ENCODE measurements around the gene ATP1A3. TPM values are rescaled to one million over a fixed set of nuclear protein-coding genes. Genes with fewer than 3 reads are reported as not detected.

ATP1A3 gene
- total RNA-seq, 1 donor from 2014 or later: 375 TPM

DNA sequence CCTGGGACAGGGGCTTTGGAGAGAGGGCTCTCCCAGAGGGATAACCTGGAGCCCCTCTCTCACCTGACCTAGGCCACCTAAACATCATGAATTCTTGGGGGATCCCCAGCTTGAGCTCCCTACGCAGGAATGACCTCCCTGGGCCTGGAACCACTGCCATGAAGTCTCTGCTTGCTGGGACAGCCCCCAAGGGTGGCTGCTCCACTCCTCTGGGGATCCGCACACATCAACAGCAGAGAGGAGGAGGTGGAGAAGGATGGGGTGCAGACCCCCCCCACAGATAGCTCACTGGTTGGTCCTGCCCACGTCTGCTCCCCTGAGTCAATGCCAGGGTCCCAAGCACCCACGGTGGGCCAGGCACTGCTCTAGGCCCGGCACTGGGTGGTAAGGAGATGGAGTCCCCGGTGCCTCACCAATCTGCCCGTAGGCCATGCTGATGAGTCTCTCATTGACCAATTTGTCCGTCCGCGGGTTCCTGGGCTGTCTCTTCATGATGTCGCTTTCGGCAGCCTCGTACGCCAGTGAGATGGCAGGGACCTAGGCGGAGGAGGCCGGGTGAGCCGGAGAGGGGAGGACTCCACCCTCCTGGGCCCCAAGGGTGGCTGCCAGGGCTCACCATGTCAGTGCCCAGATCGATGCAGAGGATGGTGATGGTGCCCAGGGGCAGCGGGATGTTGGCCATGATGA lies 24.1 kb downstream of the ATP1A3 start:
- intact Hi-C loops (cut with micrococcal nuclease): no loop called here
- TF ChIP-seq, protein P1, sequence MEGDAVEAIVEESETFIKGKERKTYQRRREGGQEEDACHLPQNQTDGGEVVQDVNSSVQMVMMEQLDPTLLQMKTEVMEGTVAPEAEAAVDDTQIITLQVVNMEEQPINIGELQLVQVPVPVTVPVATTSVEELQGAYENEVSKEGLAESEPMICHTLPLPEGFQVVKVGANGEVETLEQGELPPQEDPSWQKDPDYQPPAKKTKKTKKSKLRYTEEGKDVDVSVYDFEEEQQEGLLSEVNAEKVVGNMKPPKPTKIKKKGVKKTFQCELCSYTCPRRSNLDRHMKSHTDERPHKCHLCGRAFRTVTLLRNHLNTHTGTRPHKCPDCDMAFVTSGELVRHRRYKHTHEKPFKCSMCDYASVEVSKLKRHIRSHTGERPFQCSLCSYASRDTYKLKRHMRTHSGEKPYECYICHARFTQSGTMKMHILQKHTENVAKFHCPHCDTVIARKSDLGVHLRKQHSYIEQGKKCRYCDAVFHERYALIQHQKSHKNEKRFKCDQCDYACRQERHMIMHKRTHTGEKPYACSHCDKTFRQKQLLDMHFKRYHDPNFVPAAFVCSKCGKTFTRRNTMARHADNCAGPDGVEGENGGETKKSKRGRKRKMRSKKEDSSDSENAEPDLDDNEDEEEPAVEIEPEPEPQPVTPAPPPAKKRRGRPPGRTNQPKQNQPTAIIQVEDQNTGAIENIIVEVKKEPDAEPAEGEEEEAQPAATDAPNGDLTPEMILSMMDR (IDR thresholded peaks at IDR 0.05; ENCODE audit: borderline replicate concordance): no peak
- H3K36me3 ChIP-seq: peaks cover 60% of the 10 kb centered on the region
- peaks cover 19% of the 10 kb centered on the region for H3K27me3 ChIP-seq (ENCODE audit: low read depth)
- no peaks in the 10 kb centered on the region for H3K9me3 ChIP-seq (replicated peaks)
- no peaks in the 10 kb centered on the region for H3K4me1 ChIP-seq
- H3K4me3 ChIP-seq: no peak overlapping the region
- H3K27ac ChIP-seq (replicated peaks): no peak overlapping the region
- no peak for DNase-seq

DNA sequence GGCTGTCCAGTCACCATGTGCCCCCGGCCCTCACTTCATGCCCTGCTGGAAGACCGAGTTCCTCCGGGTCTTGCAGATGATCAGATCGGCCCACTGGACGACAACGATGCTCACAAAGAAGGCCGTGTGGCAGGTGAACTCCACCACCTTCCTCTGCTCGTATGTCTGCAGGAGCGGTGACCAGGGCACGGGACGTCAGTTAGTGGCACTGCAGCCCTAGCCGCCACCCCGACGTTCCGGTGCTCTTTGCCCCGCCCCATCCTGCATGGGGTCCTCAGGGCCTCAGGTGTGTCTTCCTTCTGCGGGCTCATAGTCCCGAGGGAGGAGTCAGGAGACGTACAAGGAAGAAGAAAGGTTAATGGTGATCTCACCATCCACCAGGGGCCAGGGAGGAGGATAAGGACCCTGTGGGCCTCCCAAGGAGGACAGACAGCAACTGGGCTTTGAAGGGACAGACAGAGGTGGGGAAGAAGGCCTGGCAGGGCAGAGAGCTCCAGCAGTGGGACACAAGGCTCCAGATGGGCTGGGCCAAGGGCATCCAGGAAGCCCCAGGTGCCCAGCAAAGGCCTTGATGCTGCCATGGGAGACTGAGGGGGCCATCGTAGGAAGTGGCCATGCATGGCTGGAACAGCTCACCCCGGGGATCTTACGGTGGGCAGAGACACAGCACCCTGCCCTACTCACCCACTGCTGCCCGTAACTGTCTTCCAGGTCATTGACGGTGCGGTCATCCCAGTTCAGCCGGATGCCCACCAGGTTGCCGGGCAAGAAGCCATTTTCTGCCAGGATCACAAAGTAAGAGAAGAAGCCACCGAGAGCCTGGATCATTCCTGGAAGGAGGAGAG lies 25.1 kb downstream of the ATP1A3 start:
- Histone ChIP-seq H3K36me3 (peaks cover 60% of the 10 kb centered on the region), H3K27ac (replicated peaks) (no peak overlapping the region), H3K9me3 (replicated peaks) (no peaks in the 10 kb centered on the region), H3K27me3 (ENCODE audit: low read depth) (peaks cover 19% of the 10 kb centered on the region), H3K4me3 (no peak overlapping the region), H3K4me1 (no peaks in the 10 kb centered on the region)
- DNase-seq: no peak
- TF ChIP-seq, protein P1 (IDR thresholded peaks at IDR 0.05; ENCODE audit: borderline replicate concordance): no peak
- intact Hi-C loops (cut with micrococcal nuclease): no loop called here

DNA sequence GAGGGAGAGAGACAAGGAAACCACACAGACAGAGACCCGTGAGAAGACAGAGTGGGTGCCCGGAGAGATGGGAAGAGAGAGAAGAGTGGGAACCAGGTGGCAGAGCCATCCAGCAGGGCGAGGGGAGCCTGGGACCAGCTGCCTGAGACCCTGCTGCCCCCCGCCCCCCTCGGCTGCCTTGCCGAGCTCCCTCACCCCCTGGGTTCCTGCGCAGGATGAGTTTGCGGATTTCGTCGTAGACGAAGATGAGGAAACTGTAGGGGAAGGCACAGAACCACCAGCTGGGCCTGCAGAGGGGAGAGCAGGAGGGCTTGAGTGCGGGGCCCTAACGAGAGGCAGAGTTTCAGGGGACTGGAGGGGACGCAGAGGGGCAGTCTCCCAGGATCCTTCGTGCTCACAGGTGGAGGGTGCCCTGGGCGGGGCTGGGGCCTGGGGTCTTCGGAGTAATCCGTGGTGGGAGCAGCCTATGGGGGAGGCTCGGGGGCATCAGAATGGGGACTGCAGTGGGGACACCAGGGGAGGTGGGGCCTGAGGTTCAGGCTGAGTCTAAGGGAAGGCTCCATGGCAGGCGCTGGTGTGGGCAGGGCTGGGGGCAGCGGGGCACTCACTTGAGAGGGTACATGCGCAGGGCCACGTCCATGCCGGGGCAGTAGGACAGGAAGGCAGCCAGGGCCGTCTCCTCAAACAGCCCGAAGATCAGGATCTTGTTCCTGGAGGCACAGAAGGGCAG lies 26.8 kb downstream of the ATP1A3 start:
- no peak for DNase-seq
- H3K27me3 ChIP-seq (ENCODE audit: low read depth): peaks cover 19% of the 10 kb centered on the region

DNA sequence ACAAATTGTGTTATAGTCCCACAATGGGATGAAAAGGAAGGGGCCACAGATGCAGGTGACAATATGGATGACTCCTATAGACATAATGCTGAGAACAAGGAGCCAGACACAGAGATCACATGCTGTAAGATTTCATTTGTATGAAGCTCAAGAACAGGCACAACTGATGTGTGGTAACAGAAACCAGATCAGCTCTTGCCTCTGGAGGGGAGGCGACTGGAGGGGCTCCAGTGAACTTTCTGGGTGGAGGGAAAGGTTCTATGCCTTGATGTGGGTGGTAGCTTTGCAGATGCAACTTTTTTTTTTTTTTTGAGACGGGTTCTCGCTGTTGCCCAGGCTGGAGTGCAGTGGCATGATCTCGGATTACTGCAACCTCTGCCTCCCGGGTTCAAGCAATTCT lies 28.9 kb downstream of the ATP1A3 start:
- no peak for DNase-seq
- H3K4me1 ChIP-seq: no peaks in the 10 kb centered on the region
- peaks cover 30% of the 10 kb centered on the region for H3K36me3 ChIP-seq

More for the DNA sequence above, 26.8 kb downstream of the ATP1A3 start:
- intact Hi-C loops (cut with micrococcal nuclease): no loop called here
- H3K9me3 ChIP-seq (replicated peaks): no peaks in the 10 kb centered on the region
- peaks cover 50% of the 10 kb centered on the region for H3K36me3 ChIP-seq
- TF ChIP-seq, protein P1 (IDR thresholded peaks at IDR 0.05; ENCODE audit: borderline replicate concordance): no peak
- H3K4me1 ChIP-seq: no peaks in the 10 kb centered on the region
- H3K27ac ChIP-seq (replicated peaks): no peak overlapping the region
- no peak overlapping the region for H3K4me3 ChIP-seq

DNA sequence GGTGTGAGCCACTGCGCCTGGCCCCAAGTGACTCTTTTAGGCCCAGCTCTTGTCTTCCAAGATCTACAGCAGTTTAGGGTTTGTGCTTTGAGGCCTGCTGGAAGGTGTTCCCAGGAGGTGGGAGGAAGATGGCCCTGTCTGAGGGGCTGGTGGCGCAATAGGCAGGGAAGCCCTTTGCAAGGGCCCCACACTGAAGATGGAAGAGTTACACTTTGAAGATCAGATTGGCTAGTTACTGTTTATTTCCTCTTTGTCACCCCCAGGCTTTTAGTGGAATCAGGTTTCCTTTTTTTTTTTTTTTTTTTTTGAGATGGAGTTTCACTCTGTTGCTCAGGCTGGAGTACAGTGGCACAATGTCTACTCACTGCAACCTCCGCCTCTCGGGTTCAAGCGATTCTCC lies 33.1 kb downstream of the ATP1A3 start:
- H3K9me3 ChIP-seq (replicated peaks): no peaks in the 10 kb centered on the region
- intact Hi-C loops (cut with micrococcal nuclease): no loop called here

More for the DNA sequence above, 28.9 kb downstream of the ATP1A3 start:
- Histone ChIP-seq H3K4me3 (no peak overlapping the region), H3K27me3 (ENCODE audit: low read depth) (peaks cover 19% of the 10 kb centered on the region), H3K9me3 (replicated peaks) (no peaks in the 10 kb centered on the region), H3K27ac (replicated peaks) (no peak overlapping the region)
- TF ChIP-seq, protein P1 (IDR thresholded peaks at IDR 0.05; ENCODE audit: borderline replicate concordance): no peak
- intact Hi-C loops (cut with micrococcal nuclease): no loop called here

More for the DNA sequence above, 33.1 kb downstream of the ATP1A3 start:
- Histone ChIP-seq H3K27ac (replicated peaks) (no peak overlapping the region), H3K4me3 (no peak overlapping the region), H3K4me1 (peaks cover 36% of the 10 kb centered on the region), H3K27me3 (ENCODE audit: low read depth) (no peaks in the 10 kb centered on the region), H3K36me3 (peaks cover 6% of the 10 kb centered on the region)
- TF ChIP-seq, protein P1 (IDR thresholded peaks at IDR 0.05; ENCODE audit: borderline replicate concordance): no peak
- no peak for DNase-seq
